Transverse colon (tissue), 4 donors: ENCODE measurements around the gene UBLCP1. TPM values are rescaled to one million over a fixed set of nuclear protein-coding genes. Genes with fewer than 3 reads are reported as not detected.
"Not testable (repeated sequence)": the region's sequence is repeated elsewhere in the genome, so short reads cannot be mapped to it uniquely, and the experiment has no call there.

ENCODE experiments used
- DNase-seq: peaks from one replicate; pipeline ENCODE4 v3.0.0-alpha.2; 2019
- H3K27ac ChIP-seq, 4 donors: fragments of 200-600 bp; sonication (generic); 2 replicates each; pipeline ENCODE4 v1.5.1; 2016 to 2018; ENCODE audit warnings: inconsistent platforms in 4 of 4
- H3K27me3 ChIP-seq: fragments of 200-600 bp; sonication (generic); 2 replicates; pipeline ENCODE4 v1.5.1; 2017; ENCODE audit warnings: inconsistent platforms
- H3K36me3 ChIP-seq, 4 donors: fragments of 200-600 bp; sonication (generic); 2 replicates each; pipeline ENCODE4 v1.5.1; 2017 to 2019; ENCODE audit warnings: inconsistent platforms in 4 of 4
- H3K4me1 ChIP-seq, 4 donors: fragments of 200-600 bp; sonication (generic); 2 replicates each; pipeline ENCODE4 v1.5.1; 2017 to 2020; ENCODE audit warnings: inconsistent platforms in 4 of 4
- H3K4me3 ChIP-seq, 4 donors: fragments of 200-600 bp; sonication (generic); 1 replicate in 1 of 4; 2 replicates in 3 of 4; pipeline versions ENCODE4 v1.5.1 to v1.6.1; 2017 to 2019; ENCODE audit warnings: inconsistent platforms in 4 of 4
- H3K9me3 ChIP-seq, 2 donors: fragments of 200-600 bp; sonication (generic); 2 replicates each; pipeline ENCODE4 v1.5.1; 2017 to 2019; ENCODE audit warnings: inconsistent platforms in 2 of 2
- CTCF ChIP-seq, 5 experiments: fragments of 200-600 bp in 3 of 5; fragments of 450-650 bp in 2 of 5; sonication (generic) in 3 of 5; IDR thresholded peaks; 1 replicate in 2 of 5; 2 replicates in 3 of 5; pipeline ENCODE4 v1.5.1; 2016 to 2017; ENCODE audit warnings: antibody characterized with exemption in 5 of 5, inconsistent platforms in 3 of 5, mild to moderate bottlenecking in 2 of 5, moderate library complexity in 1 of 5
- EP300 ChIP-seq: sonication (generic); formaldehyde crosslinking; IDR thresholded peaks from one replicate; pipeline ENCODE4 v1.6.1; 2017; ENCODE audit warnings: antibody characterized with exemption, low read depth
- POLR2A ChIP-seq: fragments of 450-650 bp; IDR thresholded peaks from one replicate; pipeline ENCODE4 v1.6.1; 2016; ENCODE audit warnings: antibody characterized with exemption, mild to moderate bottlenecking, moderate library complexity
- POLR2AphosphoS5 ChIP-seq, 3 donors: sonication (generic); formaldehyde crosslinking; IDR thresholded peaks; one replicate each; pipeline ENCODE4 v1.6.1; 2016; ENCODE audit warnings: antibody characterized with exemption in 3 of 3
- WGBS, 2 donors: methylation state at CpG; one replicate each; pipeline ENCODE4 v1.1.5; 2018; ENCODE audit warnings: low coverage in 1 of 2; 5-methylcytosine and 5-hydroxymethylcytosine counted together
- in situ Hi-C, 4 donors: fragments of 200-750 bp; cut with MboI; loops; one replicate each; pipeline versions ENCODE4 v1.15.0 to v1.15.1; 2017; ENCODE audit warnings: low sequenced_read_pairs in 3 of 4, low pct_ligation_motif_present in 1 of 4, low pct_unique_long_range_greater_than_20kb in 1 of 4
- intact Hi-C: fragments of 100-400 bp; cut with DNase I; formaldehyde crosslinking; loops from one replicate; pipeline ENCODE4 v1.15.1; 2023; ENCODE audit warnings: low total_unique reads
- total RNA-seq, 4 donors: library from RNA; depleted of rRNA; stranded (reverse); fragments of >200 nt; gene quantifications; one replicate each; pipeline ENCODE4 v1.1.0, GENCODE V29; 2016

Gene UBLCP1
- total RNA-seq, 4 donors from 2014 or later = 2.2 to 15.2 (median 8.8) TPM

DNA sequence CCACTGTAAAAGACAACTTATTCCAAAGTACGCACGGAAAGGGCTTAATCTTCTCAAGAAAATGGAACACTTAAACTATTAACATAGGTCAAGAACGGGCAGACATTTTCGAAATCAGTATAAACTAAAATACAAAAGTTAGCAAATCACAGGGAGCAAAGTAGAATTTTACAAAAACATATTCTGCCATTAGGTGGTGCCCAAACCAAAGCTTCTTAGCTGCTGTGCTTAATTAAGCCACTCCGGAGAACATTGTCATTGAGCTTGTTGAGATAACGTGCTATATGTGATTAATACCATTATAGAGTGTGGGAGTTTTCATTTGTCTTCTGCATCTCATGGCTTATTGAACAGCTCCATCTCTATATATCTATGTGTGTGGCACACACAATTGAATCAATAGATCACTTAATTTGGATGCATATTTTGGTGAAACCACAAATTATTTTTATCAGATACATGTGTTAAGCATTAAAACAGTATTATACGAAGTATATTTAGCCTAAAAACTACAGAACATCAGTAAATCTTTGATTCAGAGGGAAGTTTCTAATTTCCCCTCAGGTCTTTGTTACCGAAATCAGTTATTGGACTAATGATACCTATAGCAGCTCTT is 23.4 kb downstream of the UBLCP1 start:
- no peaks in the 10 kb centered on the region for H3K4me1 ChIP-seq
- no peaks in the 10 kb centered on the region for H3K27me3 ChIP-seq
- no peak overlapping the region for H3K27ac ChIP-seq
- 59 to 64% methylated on average over 8 of the region's 8 CpGs for WGBS, 2 donors
- H3K36me3 ChIP-seq = peaks cover 0 to 14% (median 6%) of the 10 kb centered on the region in 4 donors
- intact Hi-C loops (no loop called here), in situ Hi-C loops (no loop called here)
- TF ChIP-seq EP300 = no peak
- no peak for TF ChIP-seq POLR2AphosphoS5 (IDR thresholded peaks at IDR 0.05)
- TF ChIP-seq CTCF (IDR thresholded peaks at IDR 0.05) = peak in 4 of 5 experiments; percentile 5 to 20 (median 18)
- TF ChIP-seq POLR2A = no peak
- H3K4me3 ChIP-seq = no peak overlapping the region
- no peaks in the 10 kb centered on the region for H3K9me3 ChIP-seq
- no peak for DNase-seq

GRCh38 chr5:159290741-159291140 is 27.7 kb downstream of the UBLCP1 start:
- in situ Hi-C loops (no loop called here), intact Hi-C loops (no loop called here)
- Histone ChIP-seq H3K27me3 (no peaks in the 10 kb centered on the region), H3K27ac (no peak overlapping the region), H3K36me3 (no peaks in the 10 kb centered on the region), H3K4me1 (no peaks in the 10 kb centered on the region), H3K4me3 (no peak overlapping the region), H3K9me3 (no peaks in the 10 kb centered on the region)
- 62% methylated on average over 4 of the region's 4 CpGs; no CpG with 5 or more reads in 1 of the 2 donors for WGBS, 2 donors
- DNase-seq = no peak
- TF ChIP-seq POLR2A = no peak
- TF ChIP-seq POLR2AphosphoS5 (IDR thresholded peaks at IDR 0.05) = no peak
- TF ChIP-seq CTCF (IDR thresholded peaks at IDR 0.05) = no peak
- TF ChIP-seq EP300 = no peak

DNA sequence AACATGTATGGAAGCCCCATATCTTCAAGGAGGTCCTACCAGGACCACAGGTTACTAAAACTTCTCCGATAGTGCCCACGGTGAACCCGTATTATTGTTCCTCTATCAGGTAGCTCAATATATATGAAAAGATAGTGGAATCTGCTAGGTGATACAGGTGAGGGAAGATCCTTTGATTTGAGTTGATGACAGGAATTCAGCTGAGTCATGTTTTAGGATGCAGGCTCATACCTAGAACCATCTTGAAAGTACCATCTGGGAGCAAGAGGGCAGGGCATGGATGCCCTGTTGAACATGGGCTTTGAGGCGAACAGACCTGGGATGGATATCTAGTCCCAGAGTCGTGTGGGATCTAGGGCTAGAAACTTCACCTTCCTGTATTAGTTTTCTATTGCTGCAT is 31.8 kb downstream of the UBLCP1 start:
- in situ Hi-C loops = no loop called here
- H3K9me3 ChIP-seq = peaks cover 0 to 3% of the 10 kb centered on the region in 2 donors
- TF ChIP-seq CTCF (IDR thresholded peaks at IDR 0.05) (no peak), POLR2AphosphoS5 (IDR thresholded peaks at IDR 0.05) (no peak), EP300 (no peak), POLR2A (no peak)
- no peaks in the 10 kb centered on the region for H3K4me1 ChIP-seq
- no peaks in the 10 kb centered on the region for H3K36me3 ChIP-seq
- 94% methylated on average over 5 of the region's 5 CpGs; no CpG with 5 or more reads in 1 of the 2 donors for WGBS, 2 donors
- no peak for DNase-seq
- no peaks in the 10 kb centered on the region for H3K27me3 ChIP-seq
- no peak overlapping the region for H3K27ac ChIP-seq
- intact Hi-C loops = no loop called here
- H3K4me3 ChIP-seq = no peak overlapping the region

- H3K27ac ChIP-seq, H3K4me1 ChIP-seq, H3K27me3 ChIP-seq, H3K36me3 ChIP-seq, in situ Hi-C loops, DNase-seq, H3K4me3 ChIP-seq, intact Hi-C loops: not testable (repeated sequence)
- WGBS, 2 donors = 77 to 78% methylated on average over 1 to 5 of the region's 5 CpGs
- H3K9me3 ChIP-seq = peaks cover 5 to 10% of the 10 kb centered on the region in 2 donors
These were observed 34.2 kb downstream of the UBLCP1 start for GRCh38 chr5:159297300-159297699.

GRCh38 chr5:159301466-159301865 is 38.4 kb downstream of the UBLCP1 start:
- H3K27me3 ChIP-seq = no peaks in the 10 kb centered on the region
- no peak for TF ChIP-seq POLR2AphosphoS5 (IDR thresholded peaks at IDR 0.05)
- TF ChIP-seq CTCF (IDR thresholded peaks at IDR 0.05) = no peak
- no peak for TF ChIP-seq POLR2A
- TF ChIP-seq EP300 = no peak
- no peaks in the 10 kb centered on the region for H3K4me1 ChIP-seq
- in situ Hi-C loops (loop anchor here in 1 of 4 donors (25.0 kb wide), 1 partner anchor 686 kb away; no protein-coding TSS in a partner anchor), intact Hi-C loops (no loop called here)
- peaks cover 5 to 10% of the 10 kb centered on the region in 2 donors for H3K9me3 ChIP-seq
- H3K4me3 ChIP-seq = no peak overlapping the region
- DNase-seq = no peak
- no peaks in the 10 kb centered on the region for H3K36me3 ChIP-seq
- 84 to 91% methylated on average over 3 of the region's 3 CpGs for WGBS, 2 donors
- H3K27ac ChIP-seq = no peak overlapping the region

DNA sequence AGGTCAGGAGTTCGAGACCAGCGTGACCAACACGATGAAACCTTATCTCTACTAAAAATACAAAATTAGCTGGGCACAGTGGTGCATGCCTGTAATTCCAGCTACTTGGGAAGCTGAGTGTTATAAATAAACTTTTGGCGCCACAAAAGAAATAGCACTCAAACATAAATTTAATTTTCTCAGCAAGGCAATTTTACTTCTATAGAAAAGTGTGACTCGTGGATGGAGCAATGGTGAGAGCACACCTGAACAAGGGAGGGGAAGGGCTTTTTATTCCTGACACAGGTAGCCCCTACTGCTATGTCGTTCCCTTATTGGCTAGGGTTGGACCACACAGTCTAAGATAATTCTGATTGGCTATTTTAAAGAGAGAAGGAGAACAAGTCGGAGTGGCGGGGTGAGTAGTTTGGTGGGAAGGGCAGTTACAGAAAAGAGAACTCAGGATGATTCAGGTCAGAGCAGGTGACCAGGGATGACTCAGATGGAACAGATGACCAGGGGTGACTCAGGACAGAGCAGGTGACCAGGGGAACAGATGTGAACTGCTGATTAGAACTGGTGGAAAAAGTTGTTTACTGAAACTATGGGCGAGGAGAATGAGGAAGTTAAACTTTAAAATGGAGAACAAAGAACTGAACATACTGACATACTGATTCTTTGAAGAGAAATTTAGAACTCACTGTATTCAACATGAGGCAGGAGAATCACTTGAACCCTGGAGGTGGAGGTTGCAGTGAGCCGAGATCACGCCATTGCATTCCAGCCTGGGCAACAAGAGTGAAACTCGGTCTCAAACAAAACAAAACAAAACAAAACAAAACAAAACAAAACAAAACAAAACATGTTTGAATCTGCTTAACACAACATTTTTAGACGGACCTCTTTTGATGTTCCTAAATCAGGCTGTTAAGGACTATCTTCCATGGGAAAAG is 39.1 kb downstream of the UBLCP1 start:
- WGBS, 2 donors = 83 to 84% methylated on average over 10 to 13 of the region's 13 CpGs
- H3K4me3 ChIP-seq, H3K27ac ChIP-seq, H3K4me1 ChIP-seq, H3K36me3 ChIP-seq, DNase-seq, intact Hi-C loops, H3K27me3 ChIP-seq: not testable (repeated sequence)
- peaks cover 5 to 10% of the 10 kb centered on the region in 2 donors for H3K9me3 ChIP-seq
- in situ Hi-C loops = loop anchor here in 1 of 4 donors (25.0 kb wide), 1 partner anchor 685 kb away; no protein-coding TSS in a partner anchor
